ENCODE results near the gene RGL1.
"Not testable (repeated sequence)": the region's sequence is repeated elsewhere in the genome, so short reads cannot be mapped to it uniquely, and the experiment has no call there.

Gene RGL1

DNA sequence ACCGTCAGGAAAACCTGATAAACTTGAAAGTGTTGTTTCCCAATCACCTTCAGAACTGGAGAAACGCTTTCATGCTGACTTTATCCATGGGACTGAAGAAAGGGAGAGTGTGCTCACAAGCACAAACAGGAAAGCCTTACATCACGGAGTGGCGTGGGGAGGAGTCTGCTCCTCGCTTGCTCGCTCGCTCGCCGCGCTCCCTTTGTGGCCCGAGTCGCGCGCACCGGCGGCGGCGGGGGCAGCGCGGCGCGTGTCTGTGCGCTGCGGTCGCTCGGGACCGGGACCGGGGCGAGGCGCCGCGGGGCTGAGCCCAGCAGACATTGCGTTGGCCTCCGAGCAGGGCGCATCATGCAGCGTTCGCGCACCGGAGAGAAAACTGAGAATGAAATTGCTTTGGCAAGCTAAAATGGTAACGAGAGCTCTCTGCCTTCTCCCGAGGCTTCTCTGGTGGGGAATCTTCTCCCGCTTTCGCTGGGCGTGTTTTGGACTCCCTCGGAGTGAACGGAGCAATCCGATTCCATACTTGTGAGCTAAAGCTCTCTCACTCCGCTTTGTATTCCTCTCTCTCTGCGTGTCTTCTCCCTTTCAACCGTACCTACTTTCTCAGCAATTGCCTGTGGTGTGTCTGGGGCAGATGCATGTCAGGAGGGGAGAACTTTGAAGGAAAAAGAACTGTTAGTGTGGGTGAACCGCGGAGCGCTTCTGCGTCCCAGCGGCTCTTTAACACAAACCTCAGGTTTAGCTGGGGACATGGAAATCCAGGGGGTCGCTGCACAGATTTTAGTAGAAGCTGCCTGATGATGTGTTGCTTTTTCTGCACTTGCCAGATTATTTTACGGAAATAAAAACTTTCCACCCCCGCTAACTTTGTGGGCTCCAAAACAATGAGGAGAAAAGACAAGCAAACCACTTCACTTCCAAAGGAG is at the start of gene RGL1:
RGL1 (plus strand) TSS at position 205 of the 926 bp plus-strand sequence; CDS start at position 383, 178 bp downstream.
- Histone ChIP-seq H3K9ac (ENCODE audit: low read length in 2 of 2) (peak within 1 kb of the TSS; percentile 84 to 91), H3K27me3 (ENCODE audit: control insufficient read depth in 1 of 2, insufficient read depth in 2 of 2, low read length in 2 of 2) (no peaks in the 10 kb centered on the region), H3K4me3 (ENCODE audit: low read length in 2 of 2) (peak within 1 kb of the TSS; percentile 91 to 93), H3K27ac (ENCODE audit: low read length) (peak within 1 kb of the TSS; percentile 80), H3K9me3 (ENCODE audit: control insufficient read depth in 2 of 2, low read length in 2 of 2) (no peaks in the 10 kb centered on the region), H3K36me3 (ENCODE audit: control insufficient read depth in 2 of 2, insufficient read depth in 2 of 2, low read length in 2 of 2) (no peaks in the 10 kb centered on the region), H3K4me1 (ENCODE audit: control insufficient read depth, insufficient read depth, low read length) (peaks cover 16% of the 10 kb centered on the region)

DNA sequence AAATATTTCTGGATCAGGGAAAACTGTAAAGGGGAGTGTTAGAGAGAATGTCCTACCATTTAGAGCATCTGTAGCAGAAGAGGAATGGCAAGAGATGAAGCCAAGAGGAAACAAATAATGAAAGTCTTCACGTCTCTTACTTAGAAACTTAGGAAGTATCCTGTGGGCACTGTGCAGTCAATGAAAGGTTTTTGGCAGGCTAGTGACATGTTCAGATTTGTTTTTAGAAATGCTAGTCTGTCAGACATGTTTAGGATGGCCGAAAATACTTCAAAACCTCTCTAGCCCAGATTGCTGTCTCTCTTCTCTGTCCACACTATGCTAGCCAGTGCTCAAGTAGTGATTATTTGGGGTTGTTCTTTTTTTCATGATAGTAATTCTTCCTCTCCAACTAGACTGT is 48.6 kb upstream of the RGL1 start:
- H3K4me1 ChIP-seq (ENCODE audit: control insufficient read depth, insufficient read depth, low read length): no peaks in the 10 kb centered on the region
- H3K9me3 ChIP-seq (ENCODE audit: control insufficient read depth in 2 of 2, low read length in 2 of 2): no peaks in the 10 kb centered on the region
- no peak overlapping the region for H3K4me3 ChIP-seq (ENCODE audit: low read length in 2 of 2)
- no peaks in the 10 kb centered on the region for H3K27me3 ChIP-seq (ENCODE audit: control insufficient read depth in 1 of 2, insufficient read depth in 2 of 2, low read length in 2 of 2)
- H3K36me3 ChIP-seq (ENCODE audit: control insufficient read depth in 2 of 2, insufficient read depth in 2 of 2, low read length in 2 of 2): no peaks in the 10 kb centered on the region
- H3K9ac ChIP-seq (ENCODE audit: low read length in 2 of 2): no peak overlapping the region
- no peak overlapping the region for H3K27ac ChIP-seq (ENCODE audit: low read length)

- Histone ChIP-seq H3K36me3 (ENCODE audit: control insufficient read depth in 2 of 2, insufficient read depth in 2 of 2, low read length in 2 of 2) (no peaks in the 10 kb centered on the region), H3K27ac (ENCODE audit: low read length) (no peak overlapping the region), H3K27me3 (ENCODE audit: control insufficient read depth in 1 of 2, insufficient read depth in 2 of 2, low read length in 2 of 2) (no peaks in the 10 kb centered on the region), H3K4me1 (ENCODE audit: control insufficient read depth, insufficient read depth, low read length) (no peaks in the 10 kb centered on the region), H3K9me3 (ENCODE audit: control insufficient read depth in 2 of 2, low read length in 2 of 2) (no peaks in the 10 kb centered on the region), H3K9ac (ENCODE audit: low read length in 2 of 2) (no peak overlapping the region), H3K4me3 (ENCODE audit: low read length in 2 of 2) (no peak overlapping the region)
These were observed 47.9 kb upstream of the RGL1 start for GRCh38 chr1:183757061-183757460.

DNA sequence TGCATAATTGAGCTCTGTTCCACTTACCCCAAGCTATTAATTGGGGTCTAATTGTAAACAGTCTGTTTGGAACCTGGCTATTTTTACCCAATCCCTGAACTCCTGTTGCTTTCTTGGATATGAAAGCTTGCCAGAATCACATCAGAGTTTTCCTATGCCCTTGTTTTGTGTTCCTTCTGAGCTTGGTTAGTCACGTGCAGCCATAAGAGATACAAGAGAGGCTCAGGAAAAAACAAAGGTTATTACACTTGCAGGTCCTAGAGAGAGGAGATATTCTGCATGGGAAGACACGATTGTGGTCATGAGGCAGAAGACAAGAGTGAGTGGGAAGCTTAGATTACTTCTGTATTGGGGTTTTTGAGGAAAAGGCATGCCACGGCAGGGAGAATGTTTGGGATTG is 46.0 kb upstream of the RGL1 start:
- Histone ChIP-seq H3K9ac (ENCODE audit: low read length in 2 of 2) (no peak overlapping the region), H3K27ac (ENCODE audit: low read length) (no peak overlapping the region), H3K27me3 (ENCODE audit: control insufficient read depth in 1 of 2, insufficient read depth in 2 of 2, low read length in 2 of 2) (no peaks in the 10 kb centered on the region), H3K4me1 (ENCODE audit: control insufficient read depth, insufficient read depth, low read length) (no peaks in the 10 kb centered on the region), H3K4me3 (ENCODE audit: low read length in 2 of 2) (no peak overlapping the region), H3K9me3 (ENCODE audit: control insufficient read depth in 2 of 2, low read length in 2 of 2) (no peaks in the 10 kb centered on the region), H3K36me3 (ENCODE audit: control insufficient read depth in 2 of 2, insufficient read depth in 2 of 2, low read length in 2 of 2) (no peaks in the 10 kb centered on the region)

DNA sequence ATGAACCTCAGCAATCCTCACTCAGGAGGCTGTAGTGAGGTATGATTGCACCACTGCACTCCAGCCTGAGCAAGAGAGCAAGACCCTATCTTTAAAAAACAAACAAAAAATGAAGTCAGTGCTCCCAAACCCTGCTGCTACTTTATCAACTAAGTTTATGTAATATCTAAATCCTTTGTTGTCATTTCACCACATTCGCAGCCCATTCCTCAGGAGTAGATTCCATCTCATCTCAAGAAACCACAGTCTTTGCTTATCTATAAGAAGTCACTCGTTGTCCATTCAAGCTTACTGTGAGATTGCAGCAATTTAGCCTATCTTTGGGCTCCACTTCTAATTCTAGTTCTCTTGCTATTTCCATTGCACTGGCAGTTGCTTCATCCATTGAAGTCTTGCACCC is 44.3 kb upstream of the RGL1 start:
- H3K27ac ChIP-seq (ENCODE audit: low read length): no peak overlapping the region
- H3K9ac ChIP-seq (ENCODE audit: low read length in 2 of 2): no peak overlapping the region
- H3K4me3 ChIP-seq (ENCODE audit: low read length in 2 of 2): no peak overlapping the region
- no peaks in the 10 kb centered on the region for H3K9me3 ChIP-seq (ENCODE audit: control insufficient read depth in 2 of 2, low read length in 2 of 2)
- no peaks in the 10 kb centered on the region for H3K4me1 ChIP-seq (ENCODE audit: control insufficient read depth, insufficient read depth, low read length)
- H3K27me3 ChIP-seq (ENCODE audit: control insufficient read depth in 1 of 2, insufficient read depth in 2 of 2, low read length in 2 of 2): no peaks in the 10 kb centered on the region
- no peaks in the 10 kb centered on the region for H3K36me3 ChIP-seq (ENCODE audit: control insufficient read depth in 2 of 2, insufficient read depth in 2 of 2, low read length in 2 of 2)

DNA sequence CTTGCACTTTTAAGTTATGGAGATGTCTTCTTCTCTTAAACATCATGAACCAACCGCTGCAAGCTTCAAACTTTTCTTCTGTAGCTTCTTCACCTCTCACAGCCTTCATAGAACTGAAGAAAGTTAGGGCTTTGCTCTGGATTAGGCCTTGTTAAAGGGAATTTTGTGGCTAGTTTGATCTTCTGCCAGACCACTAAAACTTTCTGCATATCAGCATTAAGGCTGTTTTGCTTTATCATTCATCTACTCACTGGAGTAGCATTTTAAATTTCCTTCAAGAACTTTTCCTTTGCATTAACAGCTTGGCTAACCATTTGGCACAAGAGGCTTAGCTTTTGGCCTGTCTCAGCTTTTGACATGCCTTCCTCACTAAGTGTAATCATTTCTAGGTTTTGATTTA is 43.0 kb upstream of the RGL1 start:
- H3K36me3 ChIP-seq (ENCODE audit: control insufficient read depth in 2 of 2, insufficient read depth in 2 of 2, low read length in 2 of 2): no peaks in the 10 kb centered on the region
- H3K4me1 ChIP-seq (ENCODE audit: control insufficient read depth, insufficient read depth, low read length): no peaks in the 10 kb centered on the region
- H3K27me3 ChIP-seq (ENCODE audit: control insufficient read depth in 1 of 2, insufficient read depth in 2 of 2, low read length in 2 of 2): no peaks in the 10 kb centered on the region
- no peak overlapping the region for H3K9ac ChIP-seq (ENCODE audit: low read length in 2 of 2)
- no peaks in the 10 kb centered on the region for H3K9me3 ChIP-seq (ENCODE audit: control insufficient read depth in 2 of 2, low read length in 2 of 2)
- no peak overlapping the region for H3K4me3 ChIP-seq (ENCODE audit: low read length in 2 of 2)
- H3K27ac ChIP-seq (ENCODE audit: low read length): no peak overlapping the region

- H3K9me3 ChIP-seq (ENCODE audit: control insufficient read depth in 2 of 2, low read length in 2 of 2); H3K9ac ChIP-seq (ENCODE audit: low read length in 2 of 2); H3K27me3 ChIP-seq (ENCODE audit: control insufficient read depth in 1 of 2, insufficient read depth in 2 of 2, low read length in 2 of 2); H3K27ac ChIP-seq (ENCODE audit: low read length); H3K36me3 ChIP-seq (ENCODE audit: control insufficient read depth in 2 of 2, insufficient read depth in 2 of 2, low read length in 2 of 2); H3K4me3 ChIP-seq (ENCODE audit: low read length in 2 of 2); H3K4me1 ChIP-seq (ENCODE audit: control insufficient read depth, insufficient read depth, low read length): not testable (repeated sequence)
These were observed 42.1 kb upstream of the RGL1 start for GRCh38 chr1:183762856-183763255.

DNA sequence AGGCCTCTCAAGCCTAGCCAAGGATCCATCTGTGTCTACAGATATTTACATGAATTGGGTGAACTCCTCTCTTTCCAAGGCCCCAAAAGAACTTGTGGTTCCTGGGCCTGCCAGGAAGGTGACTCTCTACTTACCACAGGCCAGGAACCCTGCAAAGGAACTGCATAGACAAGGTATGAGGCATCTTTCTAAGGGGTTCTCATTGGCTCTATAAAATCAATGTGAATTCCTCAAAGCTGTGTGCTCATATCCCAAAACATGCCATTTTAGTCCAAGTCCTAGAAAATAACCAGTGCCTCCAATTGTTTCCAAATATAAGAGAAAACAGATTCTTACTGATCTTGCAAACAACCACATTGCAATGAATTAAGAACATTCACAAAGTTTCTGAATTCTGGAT is 39.9 kb upstream of the RGL1 start:
- no peak overlapping the region for H3K9ac ChIP-seq (ENCODE audit: low read length in 2 of 2)
- no peaks in the 10 kb centered on the region for H3K36me3 ChIP-seq (ENCODE audit: control insufficient read depth in 2 of 2, insufficient read depth in 2 of 2, low read length in 2 of 2)
- H3K27ac ChIP-seq (ENCODE audit: low read length): no peak overlapping the region
- H3K9me3 ChIP-seq (ENCODE audit: control insufficient read depth in 2 of 2, low read length in 2 of 2): no peaks in the 10 kb centered on the region
- no peak overlapping the region for H3K4me3 ChIP-seq (ENCODE audit: low read length in 2 of 2)
- H3K4me1 ChIP-seq (ENCODE audit: control insufficient read depth, insufficient read depth, low read length): no peaks in the 10 kb centered on the region
- H3K27me3 ChIP-seq (ENCODE audit: control insufficient read depth in 1 of 2, insufficient read depth in 2 of 2, low read length in 2 of 2): no peaks in the 10 kb centered on the region

GRCh38 chr1:183769956-183770815 is 34.7 kb upstream of the RGL1 start:
- Histone ChIP-seq H3K4me1 (ENCODE audit: control insufficient read depth, insufficient read depth, low read length) (no peaks in the 10 kb centered on the region), H3K27me3 (ENCODE audit: control insufficient read depth in 1 of 2, insufficient read depth in 2 of 2, low read length in 2 of 2) (no peaks in the 10 kb centered on the region), H3K9ac (ENCODE audit: low read length in 2 of 2) (no peak overlapping the region), H3K36me3 (ENCODE audit: control insufficient read depth in 2 of 2, insufficient read depth in 2 of 2, low read length in 2 of 2) (no peaks in the 10 kb centered on the region), H3K4me3 (ENCODE audit: low read length in 2 of 2) (no peak overlapping the region), H3K9me3 (ENCODE audit: control insufficient read depth in 2 of 2, low read length in 2 of 2) (peaks cover 0 to 6% of the 10 kb centered on the region in 2 donors), H3K27ac (ENCODE audit: low read length) (no peak overlapping the region)

DNA sequence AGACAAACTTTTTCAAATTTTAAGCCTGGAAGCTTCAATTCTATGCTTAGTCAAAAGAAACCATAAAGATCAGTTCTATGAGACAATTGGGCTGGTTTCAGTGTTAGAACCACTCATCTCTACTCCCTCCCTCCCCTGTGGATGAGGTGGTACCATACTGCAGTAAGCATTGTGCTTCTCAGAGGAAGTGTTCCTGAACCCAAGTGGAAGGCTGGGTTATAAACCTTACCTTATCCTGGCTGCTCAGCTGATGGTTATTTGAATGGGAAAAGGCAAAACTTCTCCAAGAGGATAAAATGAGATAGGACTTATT is 34.1 kb upstream of the RGL1 start:
- H3K4me3 ChIP-seq (ENCODE audit: low read length in 2 of 2): no peak overlapping the region
- H3K27me3 ChIP-seq (ENCODE audit: control insufficient read depth in 1 of 2, insufficient read depth in 2 of 2, low read length in 2 of 2): no peaks in the 10 kb centered on the region
- H3K9ac ChIP-seq (ENCODE audit: low read length in 2 of 2): no peak overlapping the region

More for the DNA sequence above, 34.1 kb upstream of the RGL1 start:
- Histone ChIP-seq H3K9me3 (ENCODE audit: control insufficient read depth in 2 of 2, low read length in 2 of 2) (peaks cover 0 to 6% of the 10 kb centered on the region in 2 donors), H3K27ac (ENCODE audit: low read length) (no peak overlapping the region), H3K36me3 (ENCODE audit: control insufficient read depth in 2 of 2, insufficient read depth in 2 of 2, low read length in 2 of 2) (no peaks in the 10 kb centered on the region), H3K4me1 (ENCODE audit: control insufficient read depth, insufficient read depth, low read length) (no peaks in the 10 kb centered on the region)
